PC-3 (cell line): ENCODE data around the gene ZNF574. TPM values are rescaled to one million over a fixed set of nuclear protein-coding genes. Genes with fewer than 3 reads are reported as not detected.

Experiments used
- ATAC-seq: fragments of 200-7000 bp; cut with Tn5 transposase; 2 replicates; pipeline ENCODE4 v1.9.1; 2020; ENCODE audit warnings: mild to moderate bottlenecking, moderate library complexity
- BruUV-seq: library from RNA; stranded (reverse); fragments of 400-500 nt; replicated peaks from 2 replicates; lab custom pipeline; 2021; lab: Mats Ljungman, UMichigan
- CTCF ChIA-PET: fragments of 300-600 bp; sonication (Branson Sonifier 250); formaldehyde crosslinking; loops from one replicate; lab custom pipeline; 2022; ENCODE audit warnings: antibody characterized with exemption; lab: Charles Lee
- POLR2A ChIA-PET: fragments of 300-600 bp; sonication (Branson Sonifier 250); formaldehyde crosslinking; loops from one replicate; lab custom pipeline; 2022; ENCODE audit warnings: antibody characterized with exemption; ENCODE audit not compliant: unreplicated experiment; lab: Charles Lee
- DNase-seq: peaks from one replicate; pipeline ENCODE4 v3.0.0-alpha.2; 2015
- H2AFZ ChIP-seq: fragments of 300-600 bp; sonication (generic); 2 replicates; pipeline ENCODE4 v1.6.0; 2016; ENCODE audit warnings: antibody characterized with exemption, low read length
- H3F3A ChIP-seq: fragments of 300-600 bp; sonication (generic); one replicate; pipeline ENCODE4 v1.6.0; 2017; ENCODE audit warnings: antibody characterized with exemption, low read length, control low read depth, mild to moderate bottlenecking; ENCODE audit not compliant: unreplicated experiment
- H3K27ac ChIP-seq: fragments of 300-600 bp; sonication (generic); 2 replicates; pipeline ENCODE4 v1.5.1; 2016; ENCODE audit warnings: mild to moderate bottlenecking, low read length
- H3K27me3 ChIP-seq: fragments of 300-600 bp; sonication (generic); 2 replicates; pipeline ENCODE4 v1.6.1; 2016; ENCODE audit warnings: low read length, mixed read lengths
- H3K36me3 ChIP-seq: fragments of 300-600 bp; sonication (generic); 2 replicates; pipeline ENCODE4 v1.6.1; 2016; ENCODE audit warnings: low read depth, mixed run types, low read length, mixed read lengths
- H3K4me1 ChIP-seq: fragments of 300-600 bp; sonication (generic); 2 replicates; pipeline ENCODE4 v1.5.1; 2016; ENCODE audit warnings: low read length; ENCODE audit not compliant: insufficient read depth
- H3K4me2 ChIP-seq: fragments of 300-600 bp; sonication (generic); 2 replicates; pipeline ENCODE4 v1.6.0; 2016; ENCODE audit warnings: low read length
- H3K4me3 ChIP-seq: fragments of 300-600 bp; sonication (generic); 2 replicates; pipeline ENCODE4 v1.5.1; 2016; ENCODE audit warnings: mild to moderate bottlenecking, low read length, mixed read lengths
- H3K79me2 ChIP-seq: fragments of 300-600 bp; sonication (generic); 2 replicates; pipeline ENCODE4 v1.6.1; 2017; ENCODE audit warnings: low read length, mixed read lengths
- H3K9ac ChIP-seq: fragments of 300-600 bp; sonication (generic); 2 replicates; pipeline ENCODE4 v1.6.0; 2016; ENCODE audit warnings: mild to moderate bottlenecking, low read length
- H3K9me2 ChIP-seq: fragments of 300-600 bp; sonication (generic); replicated peaks from 2 replicates; pipeline ENCODE4 v1.6.1; 2016; ENCODE audit warnings: mixed run types, low read length, mixed read lengths
- H3K9me3 ChIP-seq: fragments of 300-600 bp; sonication (generic); 2 replicates; pipeline ENCODE4 v1.6.1; 2016; ENCODE audit warnings: low read length, mixed read lengths
- H4K20me1 ChIP-seq: fragments of 300-600 bp; sonication (generic); 2 replicates; pipeline ENCODE4 v1.6.1; 2016; ENCODE audit warnings: low read length, mixed read lengths
- EZH2 ChIP-seq: fragments of 300-600 bp; sonication (generic); IDR thresholded peaks from one replicate; pipeline ENCODE4 v1.6.1; 2017; ENCODE audit warnings: antibody characterized with exemption, mild to moderate bottlenecking, low read length; ENCODE audit not compliant: unreplicated experiment
- EZH2phosphoT487 ChIP-seq: fragments of 300-600 bp; sonication (generic); IDR thresholded peaks from 2 replicates; pipeline ENCODE4 v1.6.1; 2018; ENCODE audit warnings: mild to moderate bottlenecking, antibody characterized with exemption, low read length, borderline replicate concordance
- intact Hi-C: fragments of 100-400 bp; cut with micrococcal nuclease; formaldehyde crosslinking; loops from 2 replicates; pipeline ENCODE4 v1.9.0; 2023
- total RNA-seq: library from RNA; depleted of rRNA; stranded (reverse); fragments of >200 nt; gene quantifications from 2 replicates; pipeline ENCODE4 v1.2.3, GENCODE V29; 2014
- TF ChIP-seq, protein P1 (sequence below): fragments of 300-600 bp; sonication (generic); conservative IDR thresholded peaks from 2 replicates; pipeline ENCODE4 v1.5.1; 2017; ENCODE audit warnings: antibody characterized with exemption, low read depth, mild to moderate bottlenecking, low read length

The ZNF574 gene
- total RNA-seq, 1 experiment from 2014 or later = 14.4 TPM

DNA sequence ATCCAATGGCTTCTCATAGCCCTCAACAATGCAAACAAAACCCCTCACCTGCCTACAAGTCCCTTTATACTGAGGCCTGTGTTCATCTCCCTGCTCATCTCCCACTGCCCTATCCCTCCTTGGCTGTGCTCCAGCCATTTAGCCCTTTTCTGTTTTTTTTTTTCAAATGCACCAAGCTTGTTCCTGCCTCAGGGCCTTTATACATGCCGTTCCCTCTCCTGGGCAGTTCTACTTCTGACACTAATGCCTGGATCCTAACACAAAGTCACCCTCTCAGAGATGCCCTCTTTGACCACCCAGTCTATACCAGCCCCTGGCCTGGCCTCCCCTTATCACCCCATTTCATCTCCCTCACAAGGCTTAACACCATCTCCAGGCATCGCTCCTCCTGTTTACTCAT, 26.9 kb downstream of the ZNF574 start:
- Histone ChIP-seq H3K27ac (no peak overlapping the region), H3K36me3 (no peaks in the 10 kb centered on the region), H3K79me2 (no peaks in the 10 kb centered on the region), H2AFZ (no peak overlapping the region), H3K4me1 (no peaks in the 10 kb centered on the region), H3K9me3 (no peaks in the 10 kb centered on the region), H3K4me3 (no peak overlapping the region), H4K20me1 (no peaks in the 10 kb centered on the region), H3K27me3 (no peaks in the 10 kb centered on the region), H3F3A (no peaks in the 10 kb centered on the region), H3K9me2 (no peaks in the 10 kb centered on the region), H3K9ac (no peak overlapping the region), H3K4me2 (no peak overlapping the region)
- intact Hi-C loops = no loop called here
- ChIA-PET POLR2A (no interaction called here), CTCF (no interaction called here)
- BruUV-seq = no TSS peak
- TF ChIP-seq, protein P1, sequence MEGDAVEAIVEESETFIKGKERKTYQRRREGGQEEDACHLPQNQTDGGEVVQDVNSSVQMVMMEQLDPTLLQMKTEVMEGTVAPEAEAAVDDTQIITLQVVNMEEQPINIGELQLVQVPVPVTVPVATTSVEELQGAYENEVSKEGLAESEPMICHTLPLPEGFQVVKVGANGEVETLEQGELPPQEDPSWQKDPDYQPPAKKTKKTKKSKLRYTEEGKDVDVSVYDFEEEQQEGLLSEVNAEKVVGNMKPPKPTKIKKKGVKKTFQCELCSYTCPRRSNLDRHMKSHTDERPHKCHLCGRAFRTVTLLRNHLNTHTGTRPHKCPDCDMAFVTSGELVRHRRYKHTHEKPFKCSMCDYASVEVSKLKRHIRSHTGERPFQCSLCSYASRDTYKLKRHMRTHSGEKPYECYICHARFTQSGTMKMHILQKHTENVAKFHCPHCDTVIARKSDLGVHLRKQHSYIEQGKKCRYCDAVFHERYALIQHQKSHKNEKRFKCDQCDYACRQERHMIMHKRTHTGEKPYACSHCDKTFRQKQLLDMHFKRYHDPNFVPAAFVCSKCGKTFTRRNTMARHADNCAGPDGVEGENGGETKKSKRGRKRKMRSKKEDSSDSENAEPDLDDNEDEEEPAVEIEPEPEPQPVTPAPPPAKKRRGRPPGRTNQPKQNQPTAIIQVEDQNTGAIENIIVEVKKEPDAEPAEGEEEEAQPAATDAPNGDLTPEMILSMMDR = no peak
- no peak for TF ChIP-seq EZH2phosphoT487
- TF ChIP-seq EZH2 = no peak
- no peak for DNase-seq
- ATAC-seq = no peak

DNA sequence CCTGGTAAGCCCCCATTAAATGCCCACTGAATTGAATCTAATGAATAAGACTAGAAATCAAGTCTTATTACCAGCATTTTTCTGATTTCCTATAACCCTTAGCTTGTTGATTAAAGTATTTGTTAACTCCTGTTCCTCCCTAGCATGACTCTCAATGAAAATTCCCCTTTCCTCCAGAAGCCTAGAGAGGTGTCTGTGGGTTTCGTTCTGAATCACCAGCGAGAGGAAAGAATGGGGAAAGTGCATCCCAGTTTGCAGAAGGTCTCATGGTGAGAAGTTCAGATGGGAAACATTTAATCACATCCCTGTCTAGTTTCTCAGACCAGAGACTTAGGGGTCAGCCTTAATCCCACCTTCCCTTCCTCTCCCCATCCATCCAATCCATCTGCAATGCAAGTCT, 29.4 kb downstream of the ZNF574 start:
- Histone ChIP-seq H3K79me2 (no peaks in the 10 kb centered on the region), H3K4me1 (peaks cover 3% of the 10 kb centered on the region; the same call in 1 of the 2 replicates), H3K36me3 (peaks cover 2% of the 10 kb centered on the region; the same call in 1 of the 2 replicates), H3K9ac (no peak overlapping the region), H3F3A (no peaks in the 10 kb centered on the region), H3K9me2 (no peaks in the 10 kb centered on the region), H3K27ac (no peak overlapping the region), H4K20me1 (no peaks in the 10 kb centered on the region), H2AFZ (no peak overlapping the region), H3K4me2 (no peak overlapping the region), H3K4me3 (no peak overlapping the region), H3K27me3 (no peaks in the 10 kb centered on the region), H3K9me3 (no peaks in the 10 kb centered on the region)
- ATAC-seq (no peak), DNase-seq (no peak)
- intact Hi-C loops = no loop called here
- CTCF ChIA-PET = no interaction called here
- POLR2A ChIA-PET = no interaction called here
- BruUV-seq = no TSS peak
- TF ChIP-seq EZH2phosphoT487 = no peak
- TF ChIP-seq, protein P1 = no peak
- TF ChIP-seq EZH2 = no peak

DNA sequence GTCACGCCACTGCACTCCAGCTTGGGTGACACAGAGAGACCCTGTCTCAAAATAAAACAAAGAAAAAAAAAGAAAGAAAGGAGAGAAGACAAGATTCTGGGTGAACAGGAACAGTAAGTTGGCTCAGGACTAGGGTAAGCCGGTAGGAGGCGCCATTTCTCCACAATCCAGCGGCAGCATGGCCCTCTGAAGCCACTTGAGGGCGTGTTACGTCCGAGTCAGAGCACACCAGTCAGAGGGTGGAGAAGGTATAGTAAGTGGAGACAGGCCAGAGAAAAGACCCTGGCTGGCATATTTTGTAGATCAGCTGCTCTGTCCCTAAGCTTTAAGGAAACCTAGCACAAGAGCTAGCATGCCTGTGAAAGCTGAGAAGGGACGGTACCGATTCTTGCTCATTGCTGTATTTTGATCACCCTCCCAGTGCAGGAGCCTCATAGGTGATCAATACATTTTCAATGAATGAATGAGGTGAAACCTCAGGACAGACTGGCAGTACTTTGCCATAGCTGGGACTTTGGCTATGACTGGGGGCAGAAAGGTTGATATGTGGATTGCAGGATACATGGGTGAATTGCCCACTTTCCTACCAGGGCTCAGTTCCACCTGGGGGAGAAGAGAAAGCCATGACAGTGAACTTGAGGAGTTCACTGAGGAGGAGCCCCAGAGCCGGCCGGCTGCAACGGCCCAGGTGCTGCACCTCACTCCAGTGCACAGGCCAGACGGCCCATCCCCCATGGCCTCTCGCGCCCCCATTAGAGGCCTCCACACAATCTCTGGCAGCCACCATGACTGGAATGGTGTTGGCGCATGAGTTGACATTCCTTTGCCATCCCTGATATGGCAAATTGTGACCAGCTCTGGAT, 32.8 kb downstream of the ZNF574 start:
- no peak overlapping the region for H3K27ac ChIP-seq
- H3K9ac ChIP-seq = no peak overlapping the region
- no peak overlapping the region for H2AFZ ChIP-seq
- H3K79me2 ChIP-seq = no peaks in the 10 kb centered on the region
- no peaks in the 10 kb centered on the region for H3K9me2 ChIP-seq
- TF ChIP-seq EZH2phosphoT487 (no peak), EZH2 (no peak)
- TF ChIP-seq, protein P1 = peak; percentile 99
- no peaks in the 10 kb centered on the region for H3K9me3 ChIP-seq
- H3K4me3 ChIP-seq = no peak overlapping the region
- ChIA-PET POLR2A (no interaction called here), CTCF (no interaction called here)
- no peaks in the 10 kb centered on the region for H3K27me3 ChIP-seq
- intact Hi-C loops = loop anchor here (1.0 kb wide), 1 partner anchor 24 kb away; the partner anchor contains the start of gene POU2F2
- H4K20me1 ChIP-seq = no peaks in the 10 kb centered on the region
- no peak overlapping the region for H3K4me2 ChIP-seq
- H3F3A ChIP-seq = no peaks in the 10 kb centered on the region
- DNase-seq = peak; percentile 85
- no TSS peak for BruUV-seq
- peak; percentile 68 for ATAC-seq
- H3K4me1 ChIP-seq = peaks cover 23% of the 10 kb centered on the region
- peaks cover 2% of the 10 kb centered on the region; the same call in 1 of the 2 replicates for H3K36me3 ChIP-seq
